Ishikawa (cell line): ENCODE data around the gene GALNT11.

Source experiments
- CEBPB ChIP-seq: IDR thresholded peaks from 2 replicates; pipeline ENCODE4 v1.6.1; 2012
- CREB1 ChIP-seq: IDR thresholded peaks from 2 replicates; pipeline ENCODE4 v1.6.1; 2012; ENCODE audit warnings: low read depth
- EGR1 ChIP-seq: IDR thresholded peaks from 2 replicates; pipeline ENCODE4 v1.6.1; 2012
- EP300 ChIP-seq: IDR thresholded peaks from 2 replicates; pipeline ENCODE4 v1.6.1; 2012; ENCODE audit warnings: borderline replicate concordance
- FOXM1 ChIP-seq: IDR thresholded peaks from 2 replicates; pipeline ENCODE4 v1.6.1; 2012; ENCODE audit warnings: low read depth, borderline replicate concordance
- NFIC ChIP-seq: IDR thresholded peaks from 2 replicates; pipeline ENCODE4 v1.6.1; 2012
- RAD21 ChIP-seq: IDR thresholded peaks from 2 replicates; pipeline ENCODE4 v1.6.1; 2012; ENCODE audit warnings: low read depth
- TAF1 ChIP-seq: IDR thresholded peaks from 2 replicates; pipeline ENCODE4 v1.6.1; 2012; ENCODE audit warnings: low read depth, mild to moderate bottlenecking
- TCF12 ChIP-seq: IDR thresholded peaks from 2 replicates; pipeline ENCODE4 v1.6.1; 2012; ENCODE audit warnings: low read depth
- TEAD4 ChIP-seq: IDR thresholded peaks from 2 replicates; pipeline ENCODE4 v1.6.1; 2012
- YY1 ChIP-seq: IDR thresholded peaks from 2 replicates; pipeline ENCODE4 v1.6.1; 2012; ENCODE audit warnings: low read depth
- ZBTB7A ChIP-seq: IDR thresholded peaks from 2 replicates; pipeline ENCODE4 v1.6.1; 2012; ENCODE audit warnings: low read depth
- TF ChIP-seq, protein P1 (sequence below): IDR thresholded peaks from 2 replicates; pipeline ENCODE4 v1.6.1; 2012
- TF ChIP-seq, protein P2 (sequence below): IDR thresholded peaks from 2 replicates; pipeline ENCODE4 v1.6.1; 2012
- TF ChIP-seq, protein P3 (sequence below): IDR thresholded peaks from 2 replicates; pipeline ENCODE4 v1.6.1; 2012; ENCODE audit warnings: low read depth, mild to moderate bottlenecking

The GALNT11 gene

DNA sequence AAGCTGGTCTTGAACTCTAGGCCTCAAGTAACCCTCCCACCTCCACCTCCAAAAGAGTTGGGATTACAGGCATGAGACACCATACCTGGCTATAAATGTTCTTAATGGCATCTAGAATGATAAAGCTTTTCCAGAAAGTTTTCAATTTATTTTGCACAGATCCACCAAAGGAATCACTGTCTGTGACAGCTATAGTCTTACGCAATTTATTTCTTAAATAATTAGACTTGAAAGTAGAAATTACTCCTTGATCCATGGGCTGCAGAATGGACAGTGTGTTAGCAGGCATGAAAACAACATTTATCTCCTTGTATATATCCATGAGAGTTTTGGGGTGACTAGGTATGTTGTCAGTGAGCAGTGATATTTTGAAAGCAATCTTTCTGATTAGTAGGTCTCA is 33.8 kb downstream of the GALNT11 start:
- TF ChIP-seq ZBTB7A (no peak), EGR1 (no peak), YY1 (no peak), TEAD4 (no peak), RAD21 (no peak), CREB1 (no peak), TCF12 (no peak)
- TF ChIP-seq, protein P1, sequence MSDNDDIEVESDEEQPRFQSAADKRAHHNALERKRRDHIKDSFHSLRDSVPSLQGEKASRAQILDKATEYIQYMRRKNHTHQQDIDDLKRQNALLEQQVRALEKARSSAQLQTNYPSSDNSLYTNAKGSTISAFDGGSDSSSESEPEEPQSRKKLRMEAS: no peak
- TF ChIP-seq, protein P2, sequence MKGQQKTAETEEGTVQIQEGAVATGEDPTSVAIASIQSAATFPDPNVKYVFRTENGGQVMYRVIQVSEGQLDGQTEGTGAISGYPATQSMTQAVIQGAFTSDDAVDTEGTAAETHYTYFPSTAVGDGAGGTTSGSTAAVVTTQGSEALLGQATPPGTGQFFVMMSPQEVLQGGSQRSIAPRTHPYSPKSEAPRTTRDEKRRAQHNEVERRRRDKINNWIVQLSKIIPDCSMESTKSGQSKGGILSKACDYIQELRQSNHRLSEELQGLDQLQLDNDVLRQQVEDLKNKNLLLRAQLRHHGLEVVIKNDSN: no peak

DNA sequence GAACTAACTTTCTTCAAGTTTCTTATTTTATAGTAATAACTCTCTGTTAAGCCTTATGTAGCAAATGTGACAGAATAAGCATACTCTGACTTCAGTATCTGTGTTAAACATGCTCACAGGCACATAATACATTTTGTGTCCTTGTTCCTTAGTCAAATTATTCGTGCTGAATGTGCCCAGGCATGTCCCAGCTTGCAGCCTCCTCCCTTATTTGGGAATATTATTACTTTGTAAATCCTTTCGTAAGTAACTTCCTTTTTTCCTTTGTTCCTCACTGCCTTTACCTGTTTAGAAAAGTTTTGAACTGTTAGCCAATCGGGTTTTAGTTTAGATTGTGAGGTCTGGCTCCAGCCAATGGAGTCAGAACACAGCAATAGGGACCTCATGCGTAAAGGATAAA is 46.9 kb downstream of the GALNT11 start:
- TF ChIP-seq TEAD4: no peak
- no peak for TF ChIP-seq EGR1
- no peak for TF ChIP-seq YY1
- TF ChIP-seq FOXM1: no peak
- no peak for TF ChIP-seq CREB1
- TF ChIP-seq, protein P2: no peak
- no peak for TF ChIP-seq EP300
- TF ChIP-seq, protein P3, sequence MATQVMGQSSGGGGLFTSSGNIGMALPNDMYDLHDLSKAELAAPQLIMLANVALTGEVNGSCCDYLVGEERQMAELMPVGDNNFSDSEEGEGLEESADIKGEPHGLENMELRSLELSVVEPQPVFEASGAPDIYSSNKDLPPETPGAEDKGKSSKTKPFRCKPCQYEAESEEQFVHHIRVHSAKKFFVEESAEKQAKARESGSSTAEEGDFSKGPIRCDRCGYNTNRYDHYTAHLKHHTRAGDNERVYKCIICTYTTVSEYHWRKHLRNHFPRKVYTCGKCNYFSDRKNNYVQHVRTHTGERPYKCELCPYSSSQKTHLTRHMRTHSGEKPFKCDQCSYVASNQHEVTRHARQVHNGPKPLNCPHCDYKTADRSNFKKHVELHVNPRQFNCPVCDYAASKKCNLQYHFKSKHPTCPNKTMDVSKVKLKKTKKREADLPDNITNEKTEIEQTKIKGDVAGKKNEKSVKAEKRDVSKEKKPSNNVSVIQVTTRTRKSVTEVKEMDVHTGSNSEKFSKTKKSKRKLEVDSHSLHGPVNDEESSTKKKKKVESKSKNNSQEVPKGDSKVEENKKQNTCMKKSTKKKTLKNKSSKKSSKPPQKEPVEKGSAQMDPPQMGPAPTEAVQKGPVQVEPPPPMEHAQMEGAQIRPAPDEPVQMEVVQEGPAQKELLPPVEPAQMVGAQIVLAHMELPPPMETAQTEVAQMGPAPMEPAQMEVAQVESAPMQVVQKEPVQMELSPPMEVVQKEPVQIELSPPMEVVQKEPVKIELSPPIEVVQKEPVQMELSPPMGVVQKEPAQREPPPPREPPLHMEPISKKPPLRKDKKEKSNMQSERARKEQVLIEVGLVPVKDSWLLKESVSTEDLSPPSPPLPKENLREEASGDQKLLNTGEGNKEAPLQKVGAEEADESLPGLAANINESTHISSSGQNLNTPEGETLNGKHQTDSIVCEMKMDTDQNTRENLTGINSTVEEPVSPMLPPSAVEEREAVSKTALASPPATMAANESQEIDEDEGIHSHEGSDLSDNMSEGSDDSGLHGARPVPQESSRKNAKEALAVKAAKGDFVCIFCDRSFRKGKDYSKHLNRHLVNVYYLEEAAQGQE: no peak

DNA sequence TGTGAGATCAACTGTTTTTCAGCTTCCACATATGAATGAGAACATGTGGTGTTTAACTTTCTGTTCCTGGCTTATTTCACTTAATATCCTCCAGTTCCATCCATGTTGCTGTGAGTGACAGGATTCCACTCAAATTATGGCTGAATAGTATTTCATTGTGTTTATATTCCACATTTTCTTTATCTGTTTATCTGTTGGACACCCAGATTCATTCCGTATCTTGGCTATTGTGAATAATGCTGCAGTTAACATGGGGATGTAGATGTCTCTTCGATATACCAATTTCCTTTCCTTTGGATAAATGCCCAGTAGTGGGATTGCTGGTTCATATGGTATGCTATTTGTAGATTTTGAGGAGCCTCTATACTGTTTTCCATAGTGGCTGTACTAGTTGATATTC is 47.9 kb downstream of the GALNT11 start:
- TF ChIP-seq EP300: no peak
- TF ChIP-seq EGR1: no peak
- TF ChIP-seq TEAD4: no peak
- TF ChIP-seq, protein P2: no peak
- TF ChIP-seq TCF12: no peak
- no peak for TF ChIP-seq NFIC
- TF ChIP-seq CEBPB: no peak
- TF ChIP-seq RAD21: no peak
- no peak for TF ChIP-seq CREB1

DNA sequence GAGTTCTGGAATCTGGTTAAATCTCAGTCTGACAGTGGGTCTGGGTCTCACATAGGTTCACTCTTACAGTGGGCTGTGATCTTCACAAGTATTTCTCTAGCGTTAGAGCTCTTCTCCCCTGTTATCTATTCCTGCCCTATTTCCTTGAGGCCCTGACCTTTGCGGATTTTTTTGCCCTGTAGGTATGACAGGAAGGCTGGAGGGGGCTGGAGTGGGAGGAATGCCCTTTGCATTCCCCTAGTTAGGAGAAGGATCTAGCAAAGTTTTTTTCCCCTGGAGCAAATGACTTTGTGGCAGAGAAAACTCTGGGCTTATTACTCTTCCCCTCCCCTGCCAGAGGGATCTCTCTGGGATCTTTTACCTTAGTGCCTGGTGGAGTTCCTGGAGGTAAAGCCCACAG is 49.2 kb downstream of the GALNT11 start:
- TF ChIP-seq RAD21 (no peak), TCF12 (no peak), CREB1 (no peak), EP300 (no peak), TEAD4 (no peak), FOXM1 (no peak), CEBPB (no peak), YY1 (no peak), TAF1 (no peak), ZBTB7A (no peak)
- TF ChIP-seq, protein P1: no peak
- TF ChIP-seq, protein P2: no peak
- TF ChIP-seq, protein P3: no peak

DNA sequence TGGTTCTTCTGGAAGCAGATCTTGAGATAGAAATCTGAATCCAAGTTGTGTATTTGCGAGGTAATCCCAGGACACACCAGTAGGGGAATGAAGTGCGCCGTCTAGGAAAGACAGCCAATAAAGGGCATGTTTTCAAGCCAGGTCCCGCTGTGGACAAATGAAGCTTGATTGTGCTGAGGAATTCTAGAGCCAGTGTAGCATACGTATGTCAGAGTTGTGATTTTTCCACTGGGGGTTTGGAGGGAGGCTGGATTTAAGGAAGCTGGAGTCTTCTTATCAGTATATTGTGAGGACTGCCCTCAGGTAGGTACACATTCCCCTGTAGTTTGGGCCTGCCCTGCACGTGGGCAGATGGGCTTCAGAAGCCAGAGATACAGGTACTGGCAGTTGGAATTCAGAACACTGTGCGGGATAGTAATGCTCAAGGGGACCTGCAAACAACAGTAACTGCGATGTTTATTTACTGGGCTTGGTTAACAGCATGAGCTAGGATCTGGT is 50.9 kb downstream of the GALNT11 start:
- TF ChIP-seq RAD21 (peak; percentile 41), CREB1 (no peak)
